ENCODE measurements around the gene SLC25A48.

DNA sequence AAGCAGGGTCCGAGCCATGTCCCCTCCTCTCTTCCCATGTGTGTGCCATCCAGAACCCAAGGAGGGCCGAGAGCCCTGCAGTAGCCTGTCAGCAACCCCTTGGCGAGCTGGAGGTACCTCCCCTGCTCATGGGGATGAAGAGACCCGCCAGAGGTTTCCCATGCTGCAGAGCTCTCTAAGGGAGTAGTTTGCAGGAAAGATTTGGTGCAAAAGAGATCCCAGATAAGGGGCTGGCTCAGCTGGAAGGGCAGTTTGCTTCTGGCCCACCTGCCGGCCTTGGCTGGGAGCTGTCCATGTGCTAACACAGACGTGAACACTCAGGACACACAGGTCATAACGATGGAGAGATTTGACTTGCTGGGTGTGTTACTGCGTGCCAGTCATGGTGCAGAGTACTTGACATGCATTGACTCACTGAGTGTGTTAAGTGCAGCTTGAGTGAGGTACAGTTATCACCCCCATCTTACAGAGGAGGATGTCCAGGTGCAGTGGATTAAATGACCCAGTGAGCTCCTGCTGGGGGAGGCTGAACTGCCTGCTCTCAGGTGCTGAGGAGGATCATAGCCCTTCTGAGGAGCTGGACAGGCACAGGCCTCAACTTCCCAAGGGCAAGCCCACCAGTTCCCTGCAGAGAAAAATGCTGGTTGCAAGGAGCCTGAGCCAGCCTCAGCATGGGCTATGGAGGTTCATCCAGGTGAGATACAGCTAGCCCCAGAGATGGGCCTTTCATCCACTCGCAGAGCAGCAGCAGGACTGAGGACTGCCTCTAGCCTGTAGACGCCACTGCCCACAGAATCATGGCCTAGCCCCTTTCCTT, 6.3 kb upstream of the SLC25A48 start:
- TF ChIP-seq, protein P1, sequence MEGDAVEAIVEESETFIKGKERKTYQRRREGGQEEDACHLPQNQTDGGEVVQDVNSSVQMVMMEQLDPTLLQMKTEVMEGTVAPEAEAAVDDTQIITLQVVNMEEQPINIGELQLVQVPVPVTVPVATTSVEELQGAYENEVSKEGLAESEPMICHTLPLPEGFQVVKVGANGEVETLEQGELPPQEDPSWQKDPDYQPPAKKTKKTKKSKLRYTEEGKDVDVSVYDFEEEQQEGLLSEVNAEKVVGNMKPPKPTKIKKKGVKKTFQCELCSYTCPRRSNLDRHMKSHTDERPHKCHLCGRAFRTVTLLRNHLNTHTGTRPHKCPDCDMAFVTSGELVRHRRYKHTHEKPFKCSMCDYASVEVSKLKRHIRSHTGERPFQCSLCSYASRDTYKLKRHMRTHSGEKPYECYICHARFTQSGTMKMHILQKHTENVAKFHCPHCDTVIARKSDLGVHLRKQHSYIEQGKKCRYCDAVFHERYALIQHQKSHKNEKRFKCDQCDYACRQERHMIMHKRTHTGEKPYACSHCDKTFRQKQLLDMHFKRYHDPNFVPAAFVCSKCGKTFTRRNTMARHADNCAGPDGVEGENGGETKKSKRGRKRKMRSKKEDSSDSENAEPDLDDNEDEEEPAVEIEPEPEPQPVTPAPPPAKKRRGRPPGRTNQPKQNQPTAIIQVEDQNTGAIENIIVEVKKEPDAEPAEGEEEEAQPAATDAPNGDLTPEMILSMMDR (IDR thresholded peaks at IDR 0.05), result no peak
- TF ChIP-seq POLR2A (IDR thresholded peaks at IDR 0.05), result no peak
